Measurements from ENCODE around the gene TSPAN11.
A peak's percentile ranks its signal among the peaks of the same experiment; 100 is the strongest.
"Not testable (repeated sequence)": the region's sequence is repeated elsewhere in the genome, so short reads cannot be mapped to it uniquely, and the experiment has no call there.

The TSPAN11 gene

DNA sequence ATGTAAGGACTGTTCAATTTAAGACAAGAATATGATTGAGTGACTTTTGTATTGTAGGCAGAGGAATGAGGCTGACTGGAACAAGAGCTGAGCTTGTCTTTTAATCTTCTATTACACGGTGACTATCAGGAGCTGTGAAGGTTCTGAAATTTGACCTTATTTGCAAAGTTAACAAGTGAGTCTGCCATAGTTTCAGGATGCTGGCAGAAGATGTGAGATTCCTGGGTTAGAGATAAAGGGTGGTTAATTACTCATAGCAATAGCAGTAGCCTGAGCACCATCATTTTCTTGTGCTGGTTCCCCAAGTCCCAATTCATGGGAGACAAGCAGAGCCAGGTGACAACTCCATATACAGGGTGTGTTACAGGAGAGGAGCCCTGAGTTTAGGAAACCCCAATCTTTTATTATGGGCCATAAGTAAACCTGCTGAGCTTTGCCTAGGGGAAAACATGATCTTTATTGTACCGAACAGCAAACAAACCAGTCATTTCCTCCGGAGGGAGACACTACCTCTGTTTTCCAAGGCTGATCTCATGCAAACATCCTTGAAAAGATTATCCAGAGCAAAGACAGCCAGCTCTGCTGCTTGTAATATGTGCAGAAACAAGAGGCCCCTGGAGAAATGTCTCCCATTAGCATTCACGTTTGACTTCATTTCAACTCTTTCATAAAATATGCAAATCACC is 95.4 kb downstream of the TSPAN11 start:
- DNase-seq, result peak; percentile 77

DNA sequence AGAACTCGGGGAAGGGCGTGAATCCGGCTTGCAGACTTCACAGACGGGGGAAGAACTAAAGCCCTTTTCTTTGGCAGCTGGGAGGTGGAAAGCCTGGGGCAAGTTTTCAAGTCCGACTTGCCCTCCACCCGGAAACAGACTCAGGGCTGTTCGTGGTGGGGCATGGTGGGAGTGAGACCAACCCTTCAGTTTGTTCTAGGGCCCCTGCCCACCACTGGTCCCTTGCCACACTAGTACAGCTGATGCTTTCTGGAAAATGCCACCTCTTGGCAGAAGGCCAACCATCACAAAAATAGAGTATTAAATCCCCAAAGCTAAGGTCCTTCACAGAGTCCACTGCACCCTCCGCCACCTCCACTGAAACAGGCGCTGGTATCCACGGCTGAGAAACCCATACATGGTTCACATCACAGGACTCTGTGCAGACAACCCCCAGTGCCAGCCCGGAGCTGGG is 96.8 kb downstream of the TSPAN11 start:
- no peak for DNase-seq

DNA sequence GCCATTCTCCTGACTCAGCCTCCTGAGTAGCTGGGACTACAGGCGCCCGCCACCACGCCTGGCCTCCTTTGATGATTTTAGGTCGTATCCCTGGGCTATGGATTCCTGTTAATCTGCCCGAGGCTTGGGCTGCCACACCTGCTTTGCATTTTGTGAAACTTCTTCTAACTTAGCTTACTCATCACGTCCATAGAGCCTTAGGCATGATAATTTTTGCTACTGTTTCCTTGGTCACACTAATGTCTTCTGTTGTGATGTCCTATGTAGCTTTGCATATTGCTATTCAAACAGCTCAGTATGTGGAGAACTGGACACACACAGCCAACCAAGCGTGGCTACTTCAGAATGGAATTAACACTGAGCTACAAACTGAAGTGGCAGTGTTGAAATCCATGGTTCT is 99.7 kb downstream of the TSPAN11 start:
- peak; percentile 95 for DNase-seq

DNA sequence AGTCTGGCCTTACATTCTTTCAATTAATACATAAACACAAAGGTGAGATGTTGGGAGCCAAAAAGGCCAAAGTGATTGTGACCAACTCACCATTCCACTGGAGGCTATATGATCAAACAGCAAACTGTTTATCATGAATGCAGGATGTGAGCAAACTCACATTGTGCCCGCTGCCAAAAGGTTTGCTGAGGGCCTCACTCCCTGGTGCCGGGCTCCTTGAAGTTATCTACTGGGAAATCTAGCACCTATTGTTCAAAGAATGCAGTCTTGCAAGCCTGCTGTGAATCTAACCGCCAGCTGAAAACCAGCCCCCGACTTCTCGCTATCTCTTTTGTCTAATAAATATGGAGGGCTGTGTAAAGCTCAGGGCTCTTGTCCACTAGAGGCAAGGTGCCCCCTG is 100.5 kb downstream of the TSPAN11 start:
- DNase-seq, result not testable (repeated sequence)

DNA sequence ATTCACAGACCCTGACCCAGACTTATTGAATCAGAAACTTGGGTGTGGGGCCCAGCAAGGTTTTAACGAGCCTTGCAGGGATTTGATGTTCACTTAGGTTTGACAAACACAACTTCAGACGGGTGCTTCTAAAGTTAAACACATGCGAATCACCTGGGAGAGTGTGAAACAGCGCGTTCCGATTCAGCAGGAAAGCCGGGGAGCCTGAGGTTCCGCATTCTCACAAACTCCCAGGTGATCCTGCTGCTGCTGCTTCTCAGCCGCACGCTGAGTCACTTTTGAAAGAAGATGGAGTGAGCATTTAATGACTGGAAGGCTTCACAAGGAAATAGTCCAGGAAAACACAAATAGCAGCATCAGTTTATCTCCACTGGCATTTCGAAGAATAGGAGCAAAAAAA is 102.9 kb downstream of the TSPAN11 start:
- no peak for DNase-seq

DNA sequence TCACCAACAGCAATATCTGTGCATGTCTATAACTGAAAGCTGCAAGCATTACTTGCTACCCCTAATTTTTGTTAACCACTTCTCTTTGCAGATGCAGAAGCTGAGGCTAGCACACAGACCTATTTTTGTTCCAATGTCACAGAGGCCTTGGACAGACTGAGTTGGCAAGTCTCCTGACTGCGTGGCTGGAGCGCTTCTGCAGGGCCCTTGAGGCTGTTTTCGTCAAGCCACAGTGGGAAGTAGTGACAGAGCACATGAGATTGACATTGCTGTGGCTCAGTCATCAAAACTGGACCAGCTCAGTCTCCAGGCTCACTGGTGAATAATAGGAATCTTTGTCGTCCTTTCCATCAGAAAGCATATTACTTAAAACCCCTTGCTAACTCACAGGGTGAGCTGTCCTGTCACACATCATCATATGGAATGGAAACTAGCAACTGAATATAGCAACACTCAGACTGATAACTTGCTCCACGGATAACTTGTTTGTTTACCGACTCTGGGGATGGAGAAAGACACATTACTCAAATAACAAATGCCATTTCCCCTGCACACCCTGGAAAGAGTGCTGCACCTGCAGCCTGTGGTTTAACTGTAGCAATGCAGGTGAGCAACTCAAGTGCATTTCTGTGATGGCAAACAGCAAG is 103.5 kb downstream of the TSPAN11 start:
- peak; percentile 33 for DNase-seq

DNA sequence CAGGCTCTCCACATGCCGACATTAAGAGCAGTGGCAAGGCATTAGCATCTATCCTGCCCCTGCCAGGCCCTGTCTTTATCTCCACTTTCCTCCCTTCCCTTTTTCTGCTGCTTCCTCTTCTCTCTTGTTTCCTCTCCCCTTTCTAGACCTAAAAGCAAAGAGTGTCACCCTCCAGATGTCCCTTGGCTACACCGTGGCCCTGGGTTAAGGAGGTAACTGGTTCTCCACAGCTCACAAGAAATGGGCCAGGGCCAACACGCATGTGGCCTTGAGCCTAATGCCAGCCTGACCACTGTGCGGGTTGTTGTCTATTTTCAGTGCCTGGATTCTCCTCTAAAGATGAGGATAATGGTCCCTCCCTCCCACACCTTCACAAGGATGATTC is 105.4 kb downstream of the TSPAN11 start:
- no peak for DNase-seq

DNA sequence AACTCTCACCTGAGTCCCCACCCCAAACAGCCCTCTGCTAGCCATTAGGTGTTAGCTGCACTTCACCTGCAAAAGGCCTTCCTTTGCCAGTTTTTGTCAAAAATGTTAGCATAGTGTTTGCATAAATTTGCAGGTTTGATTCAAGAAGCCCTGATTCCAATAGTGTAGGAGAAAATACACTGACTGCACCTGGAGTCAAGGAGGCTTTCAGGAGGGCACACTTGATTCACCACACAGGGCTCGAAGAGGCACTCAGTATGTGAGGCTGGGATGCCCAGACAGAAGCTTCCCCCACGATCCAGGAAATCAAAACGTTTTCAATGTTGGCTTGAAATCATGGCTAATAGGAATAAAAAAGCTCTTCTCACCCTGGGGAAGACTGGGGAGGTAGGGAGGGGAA is 106.6 kb downstream of the TSPAN11 start:
- no peak for DNase-seq

DNA sequence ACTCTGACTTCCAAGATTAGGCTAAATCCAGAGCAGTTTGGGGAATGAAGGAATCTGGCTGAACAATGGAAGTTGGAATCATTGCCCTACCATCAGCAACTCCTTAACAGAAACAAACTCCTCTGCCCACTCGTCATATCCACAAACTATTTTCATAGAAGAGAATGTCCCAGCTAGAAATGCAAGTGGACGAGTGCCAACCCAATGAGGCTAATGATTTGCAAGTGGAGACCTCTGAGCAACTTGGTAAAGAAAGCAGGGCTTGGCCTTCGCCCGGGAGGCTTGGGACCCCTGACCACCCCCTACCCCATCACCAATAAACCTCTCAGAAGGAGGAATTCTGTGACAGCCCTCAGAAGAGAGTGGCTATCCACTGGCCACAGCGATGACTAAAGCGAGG is 107.1 kb downstream of the TSPAN11 start:
- DNase-seq, result no peak

DNA sequence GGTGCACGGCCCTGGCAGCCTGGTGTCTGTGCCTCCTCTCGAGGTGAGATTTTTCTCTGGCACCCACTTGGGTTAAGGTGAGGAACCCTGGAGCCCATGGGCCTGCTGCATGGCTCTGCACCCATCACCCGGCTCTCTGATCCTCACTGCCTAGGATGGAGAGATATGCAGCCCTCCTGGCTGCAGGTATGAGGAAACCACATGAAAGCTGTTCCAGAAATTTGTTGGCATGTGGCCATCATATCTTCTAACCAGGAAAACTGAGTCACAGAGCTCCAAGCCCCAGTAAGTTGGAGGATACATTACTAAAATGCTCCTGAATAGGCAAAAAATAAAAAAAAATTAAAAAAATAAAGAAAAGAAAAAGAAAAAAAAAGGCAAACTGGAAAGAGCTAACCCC is 107.8 kb downstream of the TSPAN11 start:
- DNase-seq, result no peak

DNA sequence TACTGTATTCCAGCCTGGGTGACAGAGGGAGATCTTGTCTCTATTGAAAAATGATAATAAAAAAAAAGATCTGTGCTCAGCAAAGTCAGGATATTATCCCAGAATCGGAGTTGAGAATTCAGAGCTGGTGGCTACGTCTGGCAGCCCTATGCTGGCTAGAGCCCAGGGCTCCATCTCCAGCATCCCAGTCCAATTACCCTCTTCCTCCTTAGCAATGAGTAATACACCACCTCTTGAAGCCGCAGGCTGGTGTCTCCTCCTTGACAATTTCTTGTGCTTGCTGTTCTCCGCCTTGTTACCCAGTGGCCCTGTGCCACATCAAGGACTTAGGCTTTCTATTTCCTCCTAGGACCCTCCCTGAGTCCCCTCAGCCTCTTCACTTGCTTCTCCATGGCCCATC is 108.7 kb downstream of the TSPAN11 start:
- no peak for DNase-seq

DNA sequence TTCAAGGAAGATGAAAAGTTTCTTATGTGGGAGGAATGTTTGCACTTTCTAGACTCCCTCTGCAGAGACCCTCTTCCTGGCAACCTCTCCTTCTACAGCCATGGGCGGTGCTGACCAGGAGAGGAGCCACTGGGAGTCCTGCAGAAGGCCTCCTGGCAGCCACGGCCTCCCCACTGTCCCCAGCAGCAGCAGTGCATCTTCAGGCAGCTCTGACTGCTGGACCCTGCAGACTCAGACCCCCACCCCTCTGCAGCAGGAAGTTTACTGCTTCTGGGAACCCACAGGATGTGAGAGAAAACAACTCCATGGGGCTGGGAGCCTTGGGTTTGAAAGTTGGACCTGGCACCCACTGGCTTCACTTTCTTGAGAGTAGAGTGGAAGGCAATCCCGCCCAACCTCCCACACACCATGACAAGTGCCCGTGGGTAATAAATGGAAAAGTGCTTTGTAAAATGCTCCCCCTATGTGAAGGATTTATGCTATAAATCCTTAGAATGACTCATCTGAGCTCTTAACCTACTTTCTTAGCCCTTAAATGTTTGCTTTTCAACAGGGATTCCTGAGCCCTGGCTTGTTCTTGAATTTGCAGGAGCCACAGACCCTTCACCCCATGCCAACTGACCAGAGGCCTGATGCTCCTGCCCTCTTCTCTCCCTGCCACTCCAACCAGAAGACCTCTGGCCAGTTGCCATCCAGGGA is 109.6 kb downstream of the TSPAN11 start:
- no peak for DNase-seq

DNA sequence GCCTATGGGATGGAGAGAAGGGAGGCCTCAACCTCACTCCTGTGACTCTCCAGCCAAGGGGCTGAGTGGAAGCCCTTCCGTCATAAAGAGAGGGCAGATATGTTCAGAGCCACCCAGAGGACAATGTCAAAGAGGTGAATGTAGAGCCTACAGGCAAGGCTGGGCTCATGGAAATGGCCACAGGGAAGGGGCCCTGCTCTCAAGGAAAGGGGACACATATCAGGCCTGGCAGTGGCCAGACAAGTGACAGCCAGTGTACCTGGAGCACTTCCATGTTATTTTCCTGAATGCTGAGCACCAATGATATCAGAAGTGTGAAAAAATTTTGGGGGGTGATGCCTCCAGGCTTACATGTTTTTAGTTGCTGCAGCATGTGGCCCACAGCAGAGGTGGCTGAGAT is 110.5 kb downstream of the TSPAN11 start:
- no peak for DNase-seq

DNA sequence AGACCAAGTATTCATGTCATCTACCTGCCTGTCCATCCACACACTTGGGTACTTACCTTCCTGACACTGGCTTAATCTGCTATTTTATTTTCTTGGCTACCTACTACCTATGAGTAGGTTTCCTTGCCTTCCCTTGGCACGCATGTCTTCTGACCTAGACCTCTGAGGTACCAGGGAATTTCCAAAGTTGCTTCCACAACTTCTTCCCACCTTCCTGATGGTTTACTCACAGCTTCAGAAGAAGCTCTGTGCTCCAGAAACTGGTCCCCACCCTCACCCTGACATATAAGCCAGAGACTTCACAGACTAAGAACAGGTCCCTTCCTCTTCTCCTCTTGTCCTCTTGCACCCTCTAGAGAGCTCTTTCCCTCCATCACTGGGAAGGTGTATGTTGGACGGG is 111.4 kb downstream of the TSPAN11 start:
- DNase-seq, result no peak

DNA sequence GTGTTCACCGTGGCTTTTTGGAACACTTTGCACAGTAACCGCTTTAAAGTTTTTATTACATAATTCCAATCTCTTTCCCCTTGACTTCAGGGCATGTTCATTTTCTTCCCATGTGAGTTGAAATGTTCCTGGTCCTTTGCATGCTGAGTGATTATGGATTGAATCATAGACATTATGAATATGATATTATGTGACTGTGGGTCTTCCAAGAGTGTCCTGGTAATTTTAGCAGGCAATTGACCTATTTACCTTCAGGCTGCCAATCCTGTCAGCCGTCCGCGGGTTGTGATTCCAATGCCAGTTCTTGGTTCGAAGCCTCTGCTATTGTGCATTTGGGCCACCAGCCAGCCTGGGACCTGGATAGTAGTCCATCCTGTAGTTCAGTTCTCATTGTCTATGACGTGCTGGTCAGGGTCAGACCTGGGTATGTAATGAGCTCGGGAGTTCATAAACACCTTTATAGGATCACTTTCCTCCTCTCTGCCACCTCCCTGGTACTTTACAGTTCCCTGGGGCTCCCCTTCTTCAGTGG is 114.6 kb downstream of the TSPAN11 start:
- no peak for DNase-seq

Measured in NCI-H526 treated with DMSO at 0.1 percent for 48 hours (cell line).